Measurements from ENCODE around the gene ODC1. TPM values are rescaled to one million over a fixed set of nuclear protein-coding genes. Genes with fewer than 3 reads are reported as not detected.

The ODC1 gene
- total RNA-seq, 1 experiment from 2014 or later, result 231 TPM

GRCh38 chr2:10469955-10470608, 22.0 kb upstream of the ODC1 start:
- no peak overlapping the region for H3K27ac ChIP-seq (ENCODE audit: low read depth, low read length)
- no peaks in the 10 kb centered on the region for H4K20me1 ChIP-seq (ENCODE audit: insufficient read depth)
- H3K79me2 ChIP-seq (ENCODE audit: insufficient read depth, low read length), result no peaks in the 10 kb centered on the region
- no peaks in the 10 kb centered on the region for H3K9me2 ChIP-seq (ENCODE audit: insufficient read depth)
- no peak overlapping the region for H3K4me3 ChIP-seq (replicated peaks in 1 of 2; ENCODE audit: low read depth in 1 of 2, low read length in 2 of 2)
- ChIA-PET POLR2A (no interaction called here), CTCF (no interaction called here), RAD21 (ENCODE audit: low non-redundant PET in 1 of 2, low total read pairs in 2 of 2, uncharacterized antibody in 2 of 2, unreplicated experiment in 2 of 2) (no interaction called here)
- no TSS peak for BruUV-seq (replicated peaks)
- H3K9ac ChIP-seq (ENCODE audit: low read length), result no peak overlapping the region
- no peaks in the 10 kb centered on the region for H3K36me3 ChIP-seq (ENCODE audit: control insufficient read depth in 1 of 2, insufficient read depth in 2 of 2, low read length in 2 of 2)
- DNase-seq (ENCODE audit: low read depth, low spot score) (no peak), ATAC-seq (no peak)
- TF ChIP-seq CBX3 (IDR thresholded peaks at IDR 0.05; ENCODE audit: low read depth), result no peak
- TF ChIP-seq POLR2AphosphoS5 (IDR thresholded peaks at IDR 0.05; ENCODE audit: low read depth, low read length), result no peak
- TF ChIP-seq ZBTB33 (IDR thresholded peaks at IDR 0.05; ENCODE audit: extremely low read depth, insufficient replicate concordance, low read length), result no peak
- TF ChIP-seq, protein P1, sequence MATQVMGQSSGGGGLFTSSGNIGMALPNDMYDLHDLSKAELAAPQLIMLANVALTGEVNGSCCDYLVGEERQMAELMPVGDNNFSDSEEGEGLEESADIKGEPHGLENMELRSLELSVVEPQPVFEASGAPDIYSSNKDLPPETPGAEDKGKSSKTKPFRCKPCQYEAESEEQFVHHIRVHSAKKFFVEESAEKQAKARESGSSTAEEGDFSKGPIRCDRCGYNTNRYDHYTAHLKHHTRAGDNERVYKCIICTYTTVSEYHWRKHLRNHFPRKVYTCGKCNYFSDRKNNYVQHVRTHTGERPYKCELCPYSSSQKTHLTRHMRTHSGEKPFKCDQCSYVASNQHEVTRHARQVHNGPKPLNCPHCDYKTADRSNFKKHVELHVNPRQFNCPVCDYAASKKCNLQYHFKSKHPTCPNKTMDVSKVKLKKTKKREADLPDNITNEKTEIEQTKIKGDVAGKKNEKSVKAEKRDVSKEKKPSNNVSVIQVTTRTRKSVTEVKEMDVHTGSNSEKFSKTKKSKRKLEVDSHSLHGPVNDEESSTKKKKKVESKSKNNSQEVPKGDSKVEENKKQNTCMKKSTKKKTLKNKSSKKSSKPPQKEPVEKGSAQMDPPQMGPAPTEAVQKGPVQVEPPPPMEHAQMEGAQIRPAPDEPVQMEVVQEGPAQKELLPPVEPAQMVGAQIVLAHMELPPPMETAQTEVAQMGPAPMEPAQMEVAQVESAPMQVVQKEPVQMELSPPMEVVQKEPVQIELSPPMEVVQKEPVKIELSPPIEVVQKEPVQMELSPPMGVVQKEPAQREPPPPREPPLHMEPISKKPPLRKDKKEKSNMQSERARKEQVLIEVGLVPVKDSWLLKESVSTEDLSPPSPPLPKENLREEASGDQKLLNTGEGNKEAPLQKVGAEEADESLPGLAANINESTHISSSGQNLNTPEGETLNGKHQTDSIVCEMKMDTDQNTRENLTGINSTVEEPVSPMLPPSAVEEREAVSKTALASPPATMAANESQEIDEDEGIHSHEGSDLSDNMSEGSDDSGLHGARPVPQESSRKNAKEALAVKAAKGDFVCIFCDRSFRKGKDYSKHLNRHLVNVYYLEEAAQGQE (IDR thresholded peaks at IDR 0.05; ENCODE audit: low read depth), result no peak
- TF ChIP-seq EZH2phosphoT487 (IDR thresholded peaks at IDR 0.05; ENCODE audit: borderline replicate concordance), result no peak
- no peak overlapping the region for H3K4me2 ChIP-seq (ENCODE audit: low read length)
- no peaks in the 10 kb centered on the region for H3K9me3 ChIP-seq (ENCODE audit: control insufficient read depth in 1 of 2, insufficient read depth in 1 of 2, low read depth in 1 of 2, low read length in 2 of 2)
- H3K4me1 ChIP-seq (ENCODE audit: control insufficient read depth in 1 of 2, insufficient read depth in 2 of 2, low read length in 2 of 2), result no peaks in the 10 kb centered on the region
- H3K27me3 ChIP-seq (ENCODE audit: insufficient read depth, low read length), result no peaks in the 10 kb centered on the region
- intact Hi-C loops (cut with micrococcal nuclease), result no loop called here
- H2AFZ ChIP-seq (ENCODE audit: low read depth, low read length, poor library complexity, severe bottlenecking), result no peak overlapping the region
